GM18502 (cell line): ENCODE results near the gene GPR39.

ENCODE experiments used
- ATAC-seq: cut with Tn5 transposase; IDR thresholded peaks from one replicate; pipeline ENCODE4 v1.9.1; 2021; ENCODE audit warnings: mild to moderate bottlenecking; ENCODE audit not compliant: unreplicated experiment, poor library complexity

Gene GPR39

DNA sequence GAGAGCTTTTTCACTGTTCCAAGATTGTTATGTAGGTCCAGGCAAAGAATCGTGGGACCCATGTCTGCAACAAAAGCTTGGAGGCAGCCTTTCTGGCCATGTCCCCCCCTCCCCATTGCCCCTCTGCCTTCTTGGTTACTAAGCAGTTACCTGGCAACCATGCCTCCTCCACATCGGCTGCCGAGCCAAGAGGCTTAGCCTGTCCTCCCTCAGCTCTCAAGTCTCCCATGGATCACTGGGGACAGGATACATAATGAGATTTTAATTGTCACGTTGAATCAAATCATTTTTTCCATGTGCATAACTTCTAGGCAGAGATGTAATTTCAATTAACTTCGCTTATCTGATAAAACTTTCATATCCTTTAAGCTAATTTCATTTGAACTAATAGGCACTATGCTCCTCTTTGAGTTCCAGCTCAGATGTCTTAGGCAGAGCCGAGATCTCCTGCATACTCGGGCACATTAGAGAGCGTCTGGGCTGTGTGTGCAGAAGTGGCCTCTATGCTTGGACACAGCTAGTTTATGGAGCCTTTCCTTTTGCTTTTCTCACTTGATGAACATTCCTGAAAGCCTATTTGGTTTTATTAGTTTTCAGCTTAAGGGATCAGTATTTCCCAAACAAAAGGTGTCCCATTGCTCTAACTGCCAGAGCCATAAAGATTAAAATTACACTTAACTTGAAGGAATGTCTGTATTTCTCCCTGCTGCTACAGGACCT, 172.7 kb downstream of the GPR39 start:
- ATAC-seq, result no peak

DNA sequence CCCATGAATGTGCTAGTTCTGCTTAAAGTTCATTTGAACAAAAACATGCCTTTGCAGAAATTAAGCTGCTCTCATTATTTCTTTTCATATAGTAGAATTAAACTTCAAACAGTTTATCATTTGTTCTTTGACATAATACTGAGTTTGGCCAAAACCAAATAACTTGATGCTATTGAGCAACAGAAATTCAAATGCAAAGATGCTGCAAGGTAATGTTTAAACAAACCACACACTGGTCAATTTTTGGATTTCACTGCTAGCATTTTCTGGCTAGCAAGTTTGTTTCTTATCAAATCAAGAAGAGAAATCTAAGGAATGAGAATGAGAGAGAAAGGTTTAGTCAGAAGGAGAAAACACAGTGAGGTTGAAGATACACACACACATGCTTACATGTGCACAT, 173.4 kb downstream of the GPR39 start:
- no peak for ATAC-seq

DNA sequence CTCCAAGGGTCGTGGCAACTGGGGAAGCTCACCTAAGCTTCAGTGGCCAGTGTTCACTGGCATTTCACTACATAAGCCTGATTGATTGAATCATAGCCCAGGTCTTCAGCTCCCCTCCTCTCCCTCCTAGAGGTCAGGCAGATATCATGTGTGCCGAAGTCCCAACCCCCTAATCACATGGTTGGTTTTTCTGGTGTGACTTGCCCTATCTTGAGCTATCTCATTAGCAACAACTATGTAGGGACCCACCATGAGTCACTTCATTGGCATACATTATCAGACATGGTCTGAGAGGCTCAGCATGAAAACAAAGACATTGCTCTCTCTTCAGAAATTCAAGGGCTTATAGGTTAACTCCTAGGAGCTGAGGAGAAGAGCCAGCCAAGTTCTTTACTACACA, 176.6 kb downstream of the GPR39 start:
- ATAC-seq, result no peak

DNA sequence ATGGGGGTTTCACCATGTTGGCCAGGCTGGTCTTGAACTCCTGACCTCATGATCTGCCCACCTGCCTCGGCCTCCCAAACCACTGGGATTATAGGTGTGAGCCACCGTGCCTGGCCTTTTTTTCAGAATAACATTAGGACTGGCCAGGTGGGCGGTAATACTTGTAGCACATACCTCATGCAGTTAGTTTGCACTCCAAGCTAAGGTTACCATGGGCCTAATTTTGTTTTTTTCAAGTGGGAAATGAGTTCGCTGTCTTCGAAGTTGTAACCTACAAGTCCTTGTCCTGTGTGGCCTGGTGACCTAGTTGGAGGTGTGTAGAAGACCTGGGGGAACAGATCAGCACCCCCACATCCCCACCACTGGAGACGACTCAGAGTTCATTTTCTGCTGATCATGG, 178.6 kb downstream of the GPR39 start:
- ATAC-seq, result no peak

DNA sequence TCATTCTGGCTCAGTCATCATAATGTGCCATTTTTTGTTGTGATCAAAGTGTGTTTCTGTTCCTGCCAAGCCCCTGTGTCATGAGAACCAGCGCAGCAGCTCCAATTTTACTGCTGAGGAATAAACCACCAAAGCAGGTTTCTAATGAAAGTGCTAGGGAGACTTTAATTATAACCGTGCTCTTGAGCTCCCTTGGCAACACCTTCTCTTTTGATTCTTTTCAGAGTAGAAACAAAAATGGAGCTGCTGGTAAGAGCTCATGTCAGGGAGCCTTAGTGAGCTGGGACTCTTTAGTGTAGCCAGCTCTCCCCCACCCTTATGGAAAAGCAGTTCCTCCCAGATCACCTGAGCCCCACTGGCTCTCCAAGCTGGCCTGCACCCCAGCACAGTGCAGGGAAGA, 179.1 kb downstream of the GPR39 start:
- no peak for ATAC-seq

- no peak for ATAC-seq
Observed at GRCh38 chr2:132597166-132597565, 180.6 kb downstream of the GPR39 start.

GRCh38 chr2:132597831-132598230, 181.2 kb downstream of the GPR39 start:
- ATAC-seq, result no peak

- no peak for ATAC-seq
Observed at GRCh38 chr2:132598536-132598935, 181.9 kb downstream of the GPR39 start.

DNA sequence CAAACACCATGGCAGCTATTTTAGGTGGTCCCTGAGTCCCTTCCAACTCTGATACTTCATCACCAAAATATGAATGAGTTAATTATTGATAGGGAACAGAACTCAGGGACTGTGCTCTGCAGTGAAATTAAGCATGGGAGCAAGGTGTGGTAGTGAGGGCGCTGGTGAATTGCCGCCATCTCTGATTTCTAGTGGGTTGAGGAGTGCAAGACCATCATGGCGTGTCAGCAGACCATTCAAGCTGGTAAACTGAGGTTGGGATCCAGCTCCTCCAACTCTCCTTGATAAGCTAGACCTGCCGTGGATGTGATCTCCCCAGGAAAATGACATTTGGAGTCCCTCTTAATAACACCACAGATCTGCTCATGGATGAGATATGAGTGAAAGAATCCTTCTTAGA, 183.0 kb downstream of the GPR39 start:
- no peak for ATAC-seq

DNA sequence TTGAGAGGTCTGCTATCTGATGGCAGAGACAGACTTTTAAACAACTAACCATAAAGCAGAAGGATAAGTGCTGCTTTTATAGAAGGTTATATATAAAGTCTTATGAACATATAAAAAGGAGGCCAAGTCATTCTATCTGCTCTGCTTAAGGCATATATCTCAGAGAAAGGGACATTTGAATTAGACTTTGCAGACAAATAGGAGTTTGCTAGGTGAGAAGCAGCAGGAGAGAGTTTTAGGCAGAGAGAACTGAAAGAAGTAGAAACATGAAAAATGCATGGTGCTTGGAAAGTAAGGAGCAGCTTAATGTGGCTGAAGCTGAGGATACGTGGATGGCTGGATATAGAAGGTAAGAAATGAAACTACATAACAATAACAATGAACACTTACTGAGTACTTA, 188.0 kb downstream of the GPR39 start:
- no peak for ATAC-seq

DNA sequence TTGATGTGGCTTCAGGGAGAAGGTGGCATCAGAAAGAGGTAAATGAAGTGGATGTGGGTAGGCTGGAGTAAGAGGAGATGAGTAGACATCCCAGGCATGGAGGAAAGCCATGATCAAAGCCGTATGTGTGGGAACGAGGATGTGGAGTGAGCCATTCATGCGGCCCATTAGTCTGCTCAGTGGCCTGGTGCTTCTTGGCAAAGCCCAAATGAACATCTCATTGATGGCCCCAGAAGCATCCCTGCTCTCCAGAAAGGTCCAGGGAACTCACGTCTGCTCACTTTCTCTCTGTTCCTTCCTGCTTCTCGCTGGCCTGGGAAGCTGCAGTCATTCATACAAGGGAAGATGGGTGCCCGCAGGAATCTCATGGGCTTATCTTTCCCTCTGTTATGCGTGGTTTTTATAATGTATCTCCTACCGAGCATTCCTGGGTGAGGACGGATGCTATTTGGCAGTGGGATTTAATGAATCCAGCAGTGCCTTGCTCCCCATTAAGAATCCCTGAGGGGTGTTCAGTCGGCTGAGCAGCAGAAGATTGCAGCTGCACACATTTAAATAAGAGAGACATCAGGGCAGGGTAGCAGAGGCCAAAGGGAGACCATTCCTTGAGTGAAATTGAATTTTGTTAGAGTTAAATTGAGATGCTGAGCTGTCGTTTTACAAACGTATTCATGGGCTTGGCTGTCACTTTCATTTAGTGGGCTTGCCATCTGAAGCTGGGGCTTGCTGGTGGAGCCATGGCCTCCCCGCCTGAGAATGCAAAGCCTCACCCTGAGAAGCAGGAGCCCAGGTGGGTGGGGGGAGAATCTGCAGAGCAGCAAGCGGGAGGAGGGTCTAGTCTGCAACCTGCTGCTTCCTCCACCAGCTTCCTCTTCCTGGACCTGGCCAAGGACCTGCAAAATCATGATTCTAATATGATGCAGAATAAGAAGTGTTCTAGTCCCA, 188.9 kb downstream of the GPR39 start:
- ATAC-seq, result no peak

- ATAC-seq, result no peak
Observed at GRCh38 chr2:132606649-132607048, 190.0 kb downstream of the GPR39 start.

DNA sequence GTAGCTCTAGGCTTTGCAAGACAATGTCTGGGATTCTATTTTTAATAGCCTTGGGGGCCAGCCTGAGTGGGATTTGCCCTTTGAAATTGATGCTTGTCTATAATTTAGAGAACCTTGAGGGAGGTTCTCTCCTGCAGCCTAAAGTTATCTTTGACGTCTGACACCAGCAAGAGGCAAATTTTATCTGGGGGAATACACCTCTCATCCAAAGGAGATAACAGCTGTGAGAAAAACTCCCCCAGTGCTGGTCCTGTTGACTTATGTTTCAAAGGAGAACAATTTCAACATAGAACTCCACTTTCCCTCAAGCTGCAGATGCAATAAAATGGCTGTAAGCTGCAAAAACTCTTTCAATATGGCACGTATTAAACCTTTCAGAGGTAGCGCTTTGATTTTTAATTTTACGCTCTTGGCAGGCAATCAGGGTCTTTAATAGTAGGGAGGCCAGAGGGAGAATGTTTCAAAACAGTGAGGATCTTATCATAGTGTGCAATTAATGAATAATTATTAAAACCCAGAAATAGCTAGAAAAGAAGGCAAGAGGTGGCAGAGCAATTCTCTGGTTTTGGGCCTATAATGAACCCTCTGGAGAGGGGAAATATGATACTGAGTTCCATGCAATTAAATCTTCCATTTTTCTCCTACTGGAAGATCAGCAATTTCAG, 191.0 kb downstream of the GPR39 start:
- ATAC-seq, result no peak

- no peak for ATAC-seq
Observed at GRCh38 chr2:132608311-132608710, 191.7 kb downstream of the GPR39 start.

GRCh38 chr2:132609101-132609890, 192.7 kb downstream of the GPR39 start:
- no peak for ATAC-seq

DNA sequence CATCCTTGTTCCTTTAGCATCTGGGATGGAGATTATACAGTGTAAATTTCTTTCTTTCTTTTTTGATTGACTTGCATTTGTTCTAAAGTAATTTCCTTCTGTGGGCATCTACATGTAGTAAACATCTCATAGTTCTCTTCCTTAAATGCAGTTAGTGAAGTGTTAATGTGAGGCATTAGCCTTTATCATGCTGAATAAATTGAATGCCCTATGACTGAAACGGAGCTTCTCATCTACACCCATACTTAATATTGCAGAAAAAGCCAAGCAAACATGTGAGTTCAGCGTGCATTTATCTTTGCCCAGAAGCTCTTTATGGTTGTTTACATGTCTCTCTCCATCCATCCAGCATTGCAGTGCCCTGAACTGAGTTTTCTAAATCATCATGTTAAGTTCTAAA, 195.1 kb downstream of the GPR39 start:
- no peak for ATAC-seq

DNA sequence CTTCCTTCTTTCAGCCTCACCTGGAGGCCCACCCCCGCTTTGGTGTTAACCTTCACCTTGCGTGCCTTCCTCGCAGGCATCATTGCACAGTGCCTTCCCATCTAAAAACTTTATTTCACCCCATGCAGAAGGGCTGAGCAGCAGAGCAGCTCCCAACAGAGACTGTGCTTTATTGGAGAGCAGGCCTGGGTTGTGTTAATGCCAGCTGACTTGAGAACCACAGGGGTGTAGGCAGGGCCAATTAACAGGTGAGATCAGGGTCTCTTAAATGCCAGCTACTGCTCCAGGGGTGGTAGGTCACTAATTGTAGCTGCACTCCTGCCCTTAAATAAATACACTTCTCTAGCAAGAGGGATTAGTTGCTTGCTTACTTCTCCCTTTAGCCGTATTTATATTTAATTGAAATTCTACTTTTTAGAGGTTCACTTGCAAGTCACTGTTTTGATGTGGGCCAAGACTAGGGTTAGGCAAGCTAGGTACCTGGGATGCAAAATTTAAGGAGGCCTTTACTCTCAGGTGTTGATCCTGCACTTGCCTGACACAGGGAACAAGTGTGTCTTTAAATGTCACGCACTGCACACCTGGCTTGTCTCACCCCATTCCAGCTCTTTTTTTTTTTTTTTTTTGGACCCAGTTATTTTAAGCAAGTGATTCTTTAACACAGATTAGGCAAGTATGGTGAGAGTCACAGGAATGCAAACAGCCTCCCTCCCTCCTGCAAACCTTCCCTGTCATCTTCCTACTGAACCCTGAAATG, 198.9 kb downstream of the GPR39 start:
- no peak for ATAC-seq

GRCh38 chr2:132617989-132618388, 201.4 kb downstream of the GPR39 start:
- no peak for ATAC-seq

- ATAC-seq, result no peak
Observed at GRCh38 chr2:132618734-132619133, 202.1 kb downstream of the GPR39 start.

DNA sequence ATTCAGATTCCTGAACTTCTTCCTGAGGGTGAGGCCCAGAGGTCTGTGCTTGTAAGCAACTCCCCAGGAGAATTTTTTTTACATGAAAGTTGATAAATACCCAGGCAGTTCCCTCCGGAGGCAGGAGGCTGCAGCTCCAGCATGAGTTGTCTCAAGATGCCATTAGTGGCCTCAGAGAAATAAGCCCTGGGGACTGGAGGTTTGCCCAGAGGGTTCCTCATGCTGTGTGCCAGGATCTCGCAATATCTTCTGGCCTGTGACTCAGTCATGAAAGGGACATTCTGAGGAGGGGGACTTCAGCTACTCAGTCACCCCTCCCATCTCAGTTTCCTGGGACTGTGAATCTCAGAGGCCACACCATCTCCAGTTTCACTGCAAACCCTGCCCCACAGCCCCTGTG, 203.5 kb downstream of the GPR39 start:
- ATAC-seq, result no peak
